Measurements from ENCODE around the gene KLK3.

Gene KLK3

GRCh38 chr19:50909240-50910070, 54.7 kb downstream of the KLK3 start:
- no peak for DNase-seq (ENCODE audit: low read depth)
- TF ChIP-seq CTCF (IDR thresholded peaks at IDR 0.05; ENCODE audit: low read depth, low read length, missing control alignments) = no peak

More at GRCh38 chr19:50909240-50910070, 54.7 kb downstream of the KLK3 start:
- H3K4me3 ChIP-seq (ENCODE audit: low read depth, low read length) = peak overlapping the region; percentile 25
